Keratinocyte (primary cell): ENCODE results near the gene MLH1. TPM values are rescaled to one million over a fixed set of nuclear protein-coding genes. Genes with fewer than 3 reads are reported as not detected.

Experiments
- DNase-seq: peaks from one replicate; pipeline ENCODE4 v3.0.0-alpha.2; 2011; ENCODE audit warnings: low read depth, missing footprints, low spot score
- FAIRE-seq: peaks from 2 replicates; lab custom pipeline; 2011; peaks lifted over from hg19 to GRCh38; lab: Jason Lieb, UNC
- H2AFZ ChIP-seq: 2 replicates; pipeline ENCODE4 v1.6.0; 2012; ENCODE audit warnings: low read length, control low read depth, inconsistent platforms; ENCODE audit not compliant: control insufficient read depth
- H3K27ac ChIP-seq: 2 replicates; pipeline ENCODE4 v1.5.1; 2011; ENCODE audit warnings: low read length; ENCODE audit not compliant: control insufficient read depth, insufficient read depth
- H3K27me3 ChIP-seq: 3 replicates; pipeline ENCODE4 v1.6.0; 2011; ENCODE audit warnings: low read length; ENCODE audit not compliant: control insufficient read depth, insufficient read depth; ENCODE audit errors: extremely low read depth
- H3K36me3 ChIP-seq, 2 experiments: 2 replicates in 1 of 2; 3 replicates in 1 of 2; pipeline ENCODE4 v1.5.1; 2011; ENCODE audit warnings: low read length in 2 of 2, mild to moderate bottlenecking in 1 of 2; ENCODE audit not compliant: control insufficient read depth in 2 of 2, insufficient read depth in 2 of 2; ENCODE audit errors: extremely low read depth in 1 of 2
- H3K4me1 ChIP-seq: 3 replicates; pipeline ENCODE4 v1.5.1; 2011; ENCODE audit warnings: low read length; ENCODE audit not compliant: control insufficient read depth, insufficient read depth; ENCODE audit errors: extremely low read depth
- H3K4me2 ChIP-seq: 3 replicates; pipeline ENCODE4 v1.6.0; 2011; ENCODE audit warnings: low read depth, low read length; ENCODE audit not compliant: control insufficient read depth, insufficient read depth; ENCODE audit errors: extremely low read depth
- H3K4me3 ChIP-seq, 3 experiments: fragments of 200-600 bp in 1 of 3; sonication (generic) in 1 of 3; 2 replicates in 2 of 3; 3 replicates in 1 of 3; pipeline ENCODE4 v1.5.1; 2011 to 2016; ENCODE audit warnings: low read length in 3 of 3, mild to moderate bottlenecking in 3 of 3, control low read depth in 2 of 3, inconsistent platforms in 1 of 3, low read depth in 1 of 3, mixed read lengths in 1 of 3, mixed run types in 1 of 3, moderate library complexity in 1 of 3; ENCODE audit not compliant: control insufficient read depth in 2 of 3, insufficient read depth in 2 of 3; ENCODE audit errors: extremely low read depth in 1 of 3
- H3K79me2 ChIP-seq: 2 replicates; pipeline ENCODE4 v1.6.0; 2012; ENCODE audit warnings: low read length; ENCODE audit not compliant: control insufficient read depth, insufficient read depth
- H3K9ac ChIP-seq: 3 replicates; pipeline ENCODE4 v1.6.0; 2011; ENCODE audit warnings: low read length; ENCODE audit not compliant: control insufficient read depth, insufficient read depth; ENCODE audit errors: extremely low read depth
- H3K9me1 ChIP-seq: 3 replicates; pipeline ENCODE4 v1.6.0; 2011; ENCODE audit warnings: low read length; ENCODE audit not compliant: control insufficient read depth, insufficient read depth; ENCODE audit errors: extremely low read depth
- H3K9me3 ChIP-seq: 2 replicates; pipeline ENCODE4 v1.5.1; 2012; ENCODE audit warnings: low read depth, low read length; ENCODE audit not compliant: control insufficient read depth
- H4K20me1 ChIP-seq: 3 replicates; pipeline ENCODE4 v1.6.0; 2011; ENCODE audit warnings: low read length; ENCODE audit not compliant: control insufficient read depth, insufficient read depth; ENCODE audit errors: extremely low read depth
- EZH2 ChIP-seq: IDR thresholded peaks from one replicate; pipeline ENCODE4 v1.6.1; 2012; ENCODE audit warnings: inconsistent platforms, mild to moderate bottlenecking, low read length, moderate library complexity
- dilution Hi-C: fragments of 300-500 bp; cut with MboI; formaldehyde crosslinking; loops from one replicate; pipeline ENCODE4 v1.7.0; 2020; ENCODE audit warnings: low sequenced_read_pairs; ENCODE audit not compliant: extremely low pct_ligation_motif_present
- polyA plus RNA-seq, 5 experiments: library from polyadenylated mRNA; depleted of rRNA in 3 of 5; stranded (reverse) in 3 of 5; stranded (forward) in 1 of 5; unstranded in 1 of 5; fragments of >200 nt; gene quantifications; 1 replicate in 1 of 5; 2 replicates in 3 of 5; 3 replicates in 1 of 5; pipeline versions ENCODE4 v1.2.1 to v1.2.3, GENCODE V29; 2011 to 2012; ENCODE audit warnings: missing spikeins in 2 of 5, low read depth in 1 of 5, low replicate concordance in 1 of 5
- TF ChIP-seq, protein P1 (sequence below), 3 experiments: IDR thresholded peaks in 1 of 3; conservative IDR thresholded peaks in 1 of 3; optimal IDR thresholded peaks in 1 of 3; 2 replicates in 2 of 3; 3 replicates in 1 of 3; pipeline versions ENCODE3 to v1.5.1; 2011; ENCODE audit warnings: low read length in 3 of 3, mild to moderate bottlenecking in 3 of 3, moderate library complexity in 2 of 3, control low read depth in 1 of 3, inconsistent platforms in 1 of 3; ENCODE audit not compliant: insufficient read depth in 2 of 3; ENCODE audit errors: extremely low read depth in 1 of 3

The MLH1 gene
- polyA plus RNA-seq, 1 donor (not counting 4 experiments of a cell fraction or from before 2014, with no cell fraction given), result 44.7 TPM

DNA sequence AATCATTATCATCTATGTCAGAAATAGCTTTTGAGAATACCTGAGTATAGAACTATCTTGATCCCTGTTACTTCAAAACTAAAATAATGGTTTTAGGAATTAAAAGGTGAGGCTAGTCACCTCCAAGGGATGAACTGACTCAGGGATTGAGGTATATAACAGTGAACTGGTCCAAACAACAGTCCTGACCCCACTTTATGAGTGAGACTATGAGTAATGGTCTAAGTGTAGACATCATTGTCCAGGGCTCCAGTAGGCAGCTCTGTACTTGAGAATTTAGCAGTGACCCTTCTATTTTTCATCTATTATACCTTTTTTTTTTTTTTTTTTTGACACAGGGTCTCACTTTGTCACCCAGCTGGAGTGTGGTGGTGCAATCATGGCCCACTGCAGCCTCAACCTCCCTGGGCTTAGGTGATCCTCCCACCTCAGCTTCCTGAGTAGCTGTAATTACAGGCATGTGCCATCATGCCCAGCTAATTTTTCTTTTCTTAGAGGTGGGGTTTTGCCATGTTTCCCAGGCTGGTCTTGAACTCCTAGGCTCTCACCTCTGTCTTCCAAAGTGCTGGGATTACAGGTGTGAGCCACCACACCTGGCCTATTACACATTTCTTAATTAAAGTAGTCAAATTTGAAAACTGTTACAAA is 36.3 kb downstream of the MLH1 start:
- Histone ChIP-seq H4K20me1 (peaks cover 3% of the 10 kb centered on the region), H3K4me2 (no peak overlapping the region), H3K4me1 (peaks cover 6% of the 10 kb centered on the region), H3K27me3 (no peaks in the 10 kb centered on the region), H3K9me1 (no peaks in the 10 kb centered on the region), H2AFZ (no peak overlapping the region), H3K27ac (no peak overlapping the region), H3K36me3 (peaks cover 7 to 18% of the 10 kb centered on the region in 2 experiments), H3K4me3 (no peak overlapping the region), H3K9ac (no peak overlapping the region), H3K79me2 (no peaks in the 10 kb centered on the region), H3K9me3 (no peaks in the 10 kb centered on the region)
- DNase-seq, result no peak
- dilution Hi-C loops, result no loop called here
- FAIRE-seq, result no peak
- TF ChIP-seq EZH2, result no peak
- TF ChIP-seq, protein P1, sequence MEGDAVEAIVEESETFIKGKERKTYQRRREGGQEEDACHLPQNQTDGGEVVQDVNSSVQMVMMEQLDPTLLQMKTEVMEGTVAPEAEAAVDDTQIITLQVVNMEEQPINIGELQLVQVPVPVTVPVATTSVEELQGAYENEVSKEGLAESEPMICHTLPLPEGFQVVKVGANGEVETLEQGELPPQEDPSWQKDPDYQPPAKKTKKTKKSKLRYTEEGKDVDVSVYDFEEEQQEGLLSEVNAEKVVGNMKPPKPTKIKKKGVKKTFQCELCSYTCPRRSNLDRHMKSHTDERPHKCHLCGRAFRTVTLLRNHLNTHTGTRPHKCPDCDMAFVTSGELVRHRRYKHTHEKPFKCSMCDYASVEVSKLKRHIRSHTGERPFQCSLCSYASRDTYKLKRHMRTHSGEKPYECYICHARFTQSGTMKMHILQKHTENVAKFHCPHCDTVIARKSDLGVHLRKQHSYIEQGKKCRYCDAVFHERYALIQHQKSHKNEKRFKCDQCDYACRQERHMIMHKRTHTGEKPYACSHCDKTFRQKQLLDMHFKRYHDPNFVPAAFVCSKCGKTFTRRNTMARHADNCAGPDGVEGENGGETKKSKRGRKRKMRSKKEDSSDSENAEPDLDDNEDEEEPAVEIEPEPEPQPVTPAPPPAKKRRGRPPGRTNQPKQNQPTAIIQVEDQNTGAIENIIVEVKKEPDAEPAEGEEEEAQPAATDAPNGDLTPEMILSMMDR (optimal IDR thresholded peaks at IDR 0.05 in 1 of 3, IDR thresholded peaks at IDR 0.05 in 1 of 3, conservative IDR thresholded peaks at IDR 0.05 in 1 of 3; ENCODE audit: extremely low read depth in 1 of 3, insufficient read depth in 2 of 3, low read length in 3 of 3), result no peak

DNA sequence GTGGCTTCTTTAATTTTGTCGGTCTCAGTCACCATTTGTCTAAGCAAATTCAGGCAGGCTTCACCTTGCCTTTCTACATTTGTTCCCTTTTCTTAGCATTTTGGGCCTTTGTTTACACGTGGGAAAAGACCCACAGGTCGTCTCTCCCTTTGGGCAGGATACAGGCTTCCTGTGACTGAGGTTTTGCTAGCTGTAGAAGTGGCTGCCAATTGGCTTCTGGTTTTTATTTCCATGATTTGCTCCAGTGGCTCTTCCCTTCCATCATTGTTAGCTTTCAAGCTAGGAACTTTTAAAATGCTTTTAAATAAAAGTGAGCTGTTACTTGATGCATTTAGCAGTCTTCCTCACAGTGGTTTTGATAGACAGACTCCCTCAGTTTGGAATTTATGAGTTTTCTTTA is 37.3 kb downstream of the MLH1 start:
- no peak overlapping the region for H3K4me2 ChIP-seq
- peaks cover 3% of the 10 kb centered on the region for H4K20me1 ChIP-seq
- H3K9ac ChIP-seq, result no peak overlapping the region
- H2AFZ ChIP-seq, result no peak overlapping the region
- H3K4me3 ChIP-seq, result no peak overlapping the region
- TF ChIP-seq, protein P1 (optimal IDR thresholded peaks at IDR 0.05 in 1 of 3, IDR thresholded peaks at IDR 0.05 in 1 of 3, conservative IDR thresholded peaks at IDR 0.05 in 1 of 3; ENCODE audit: extremely low read depth in 1 of 3, insufficient read depth in 2 of 3, low read length in 3 of 3), result no peak
- no peak for TF ChIP-seq EZH2
- no peak overlapping the region for H3K27ac ChIP-seq
- DNase-seq, result no peak
- no peaks in the 10 kb centered on the region for H3K79me2 ChIP-seq
- H3K9me3 ChIP-seq, result no peaks in the 10 kb centered on the region
- FAIRE-seq, result no peak
- peaks cover 6% of the 10 kb centered on the region for H3K4me1 ChIP-seq
- no peaks in the 10 kb centered on the region for H3K27me3 ChIP-seq
- dilution Hi-C loops, result no loop called here
- H3K9me1 ChIP-seq, result no peaks in the 10 kb centered on the region
- H3K36me3 ChIP-seq, result peaks cover 6 to 16% of the 10 kb centered on the region in 2 experiments
